Urinary bladder (tissue), 4 donors: ENCODE data around the gene TSSK6. TPM values are rescaled to one million over a fixed set of nuclear protein-coding genes. Genes with fewer than 3 reads are reported as not detected.

ENCODE experiments used
- DNase-seq: peaks from one replicate; pipeline ENCODE4 v3.0.0-alpha.2; 2015; ENCODE audit errors: extremely low spot score
- H3K27ac ChIP-seq: one replicate; pipeline ENCODE4 v1.5.1; 2013; ENCODE audit warnings: low read depth, mild to moderate bottlenecking, moderate library complexity
- H3K36me3 ChIP-seq: one replicate; pipeline ENCODE4 v1.6.1; 2013; ENCODE audit warnings: mild to moderate bottlenecking, moderate library complexity; ENCODE audit not compliant: insufficient read depth
- H3K4me1 ChIP-seq: one replicate; pipeline ENCODE4 v1.6.1; 2013; ENCODE audit warnings: mild to moderate bottlenecking, moderate library complexity; ENCODE audit not compliant: insufficient read depth
- H3K4me3 ChIP-seq: one replicate; pipeline ENCODE4 v1.5.1; 2013; ENCODE audit warnings: low read depth, low read length
- WGBS: extraction: QIAGEN DNeasy Blood & Tissue Kit; methylation state at CpG from one replicate; pipeline ENCODE4 v1.1.7; 2013; 5-methylcytosine and 5-hydroxymethylcytosine counted together
- polyA plus RNA-seq: library from polyadenylated mRNA; stranded (reverse); fragments of 200-250 nt; gene quantifications from one replicate; pipeline ENCODE4 v1.2.3, GENCODE V29; 2013
- total RNA-seq: library from RNA; depleted of rRNA; stranded (reverse); fragments of >200 nt; gene quantifications from one replicate; pipeline ENCODE4 v1.2.3, GENCODE V29; 2014
- donor health status: healthy with polysubstance abuse.
- donor health status: healthy.

Gene TSSK6
- total and polyA plus RNA-seq, 2 donors: 0.85 to 1.8 TPM

- WGBS: 20% methylated on average over 8 of the region's 8 CpGs
- no peak overlapping the region for H3K27ac ChIP-seq
- H3K4me1 ChIP-seq: no peaks in the 10 kb centered on the region
- H3K36me3 ChIP-seq: no peaks in the 10 kb centered on the region
- DNase-seq: no peak
- no peak overlapping the region for H3K4me3 ChIP-seq
Observed at GRCh38 chr19:19550485-19550929, 35.2 kb upstream of the TSSK6 start.

- no peak overlapping the region for H3K4me3 ChIP-seq
- no peak for DNase-seq
- no peaks in the 10 kb centered on the region for H3K4me1 ChIP-seq
- H3K27ac ChIP-seq: no peak overlapping the region
- 64% methylated on average over 23 of the region's 23 CpGs for WGBS
- H3K36me3 ChIP-seq: no peaks in the 10 kb centered on the region
Observed at GRCh38 chr19:19549804-19550464, 34.6 kb upstream of the TSSK6 start.

- no peak overlapping the region for H3K4me3 ChIP-seq
- H3K4me1 ChIP-seq: no peaks in the 10 kb centered on the region
- 68% methylated on average over 13 of the region's 13 CpGs for WGBS
- no peak for DNase-seq
- no peaks in the 10 kb centered on the region for H3K36me3 ChIP-seq
- H3K27ac ChIP-seq: no peak overlapping the region
Observed at GRCh38 chr19:19548915-19549759, 33.8 kb upstream of the TSSK6 start.

GRCh38 chr19:19547674-19548336 is 32.5 kb upstream of the TSSK6 start:
- 50% methylated on average over 15 of the region's 15 CpGs for WGBS
- H3K36me3 ChIP-seq: no peaks in the 10 kb centered on the region
- H3K4me3 ChIP-seq: no peak overlapping the region
- H3K4me1 ChIP-seq: no peaks in the 10 kb centered on the region
- no peak for DNase-seq
- no peak overlapping the region for H3K27ac ChIP-seq

GRCh38 chr19:19546751-19547162 is 31.4 kb upstream of the TSSK6 start:
- WGBS: 60% methylated on average over 19 of the region's 19 CpGs
- no peak overlapping the region for H3K4me3 ChIP-seq

GRCh38 chr19:19545707-19546106 is 30.4 kb upstream of the TSSK6 start:
- Histone ChIP-seq H3K27ac (no peak overlapping the region), H3K4me1 (no peaks in the 10 kb centered on the region), H3K4me3 (no peak overlapping the region), H3K36me3 (no peaks in the 10 kb centered on the region)
- 94% methylated on average over 23 of the region's 23 CpGs for WGBS
- no peak for DNase-seq

More at GRCh38 chr19:19546751-19547162, 31.4 kb upstream of the TSSK6 start:
- H3K4me1 ChIP-seq: no peaks in the 10 kb centered on the region
- no peak for DNase-seq
- H3K36me3 ChIP-seq: no peaks in the 10 kb centered on the region
- H3K27ac ChIP-seq: no peak overlapping the region

GRCh38 chr19:19544954-19545591 is 29.7 kb upstream of the TSSK6 start:
- Histone ChIP-seq H3K36me3 (no peaks in the 10 kb centered on the region), H3K4me3 (no peak overlapping the region), H3K27ac (no peak overlapping the region), H3K4me1 (no peaks in the 10 kb centered on the region)
- WGBS: 93% methylated on average over 53 of the region's 53 CpGs
- DNase-seq: no peak

- H3K4me1 ChIP-seq: no peaks in the 10 kb centered on the region
- 93% methylated on average over 75 of the region's 75 CpGs for WGBS
Observed at GRCh38 chr19:19544257-19544953, 29.1 kb upstream of the TSSK6 start.

GRCh38 chr19:19543640-19544039 is 28.3 kb upstream of the TSSK6 start:
- no peaks in the 10 kb centered on the region for H3K4me1 ChIP-seq
- no peak for DNase-seq
- H3K36me3 ChIP-seq: no peaks in the 10 kb centered on the region
- no peak overlapping the region for H3K27ac ChIP-seq
- no peak overlapping the region for H3K4me3 ChIP-seq
- WGBS: 89% methylated on average over 19 of the region's 19 CpGs

More at GRCh38 chr19:19544257-19544953, 29.1 kb upstream of the TSSK6 start:
- Histone ChIP-seq H3K36me3 (no peaks in the 10 kb centered on the region), H3K27ac (no peak overlapping the region), H3K4me3 (no peak overlapping the region)
- no peak for DNase-seq

GRCh38 chr19:19543101-19543500 is 27.8 kb upstream of the TSSK6 start:
- no peak for DNase-seq
- no peaks in the 10 kb centered on the region for H3K36me3 ChIP-seq
- H3K4me1 ChIP-seq: no peaks in the 10 kb centered on the region
- WGBS: 95% methylated on average over 13 of the region's 13 CpGs
- no peak overlapping the region for H3K4me3 ChIP-seq
- no peak overlapping the region for H3K27ac ChIP-seq

GRCh38 chr19:19542507-19542906 is 27.2 kb upstream of the TSSK6 start:
- no peak overlapping the region for H3K27ac ChIP-seq
- 88% methylated on average over 12 of the region's 12 CpGs for whole genome bisulfite sequencing
- H3K4me3 ChIP-seq: no peak overlapping the region
- no peak for DNase-seq
- H3K4me1 ChIP-seq: no peaks in the 10 kb centered on the region
- no peaks in the 10 kb centered on the region for H3K36me3 ChIP-seq

GRCh38 chr19:19541616-19542015 is 26.3 kb upstream of the TSSK6 start:
- 77% methylated on average over 16 of the region's 16 CpGs for WGBS
- no peaks in the 10 kb centered on the region for H3K36me3 ChIP-seq
- H3K27ac ChIP-seq: no peak overlapping the region
- no peaks in the 10 kb centered on the region for H3K4me1 ChIP-seq
- H3K4me3 ChIP-seq: no peak overlapping the region
- no peak for DNase-seq
